ENCODE results near the gene ADAMTSL4. TPM values are rescaled to one million over a fixed set of nuclear protein-coding genes. Genes with fewer than 3 reads are reported as not detected.
A peak's percentile ranks its signal among the peaks of the same experiment; 100 is the strongest.

Gene ADAMTSL4
- total and polyA plus RNA-seq, 11 donors: 19.2 to 69.0 (median 41.1) TPM

GRCh38 chr1:150576794-150577556, 27.8 kb downstream of the ADAMTSL4 start:
- Histone ChIP-seq H3K27me3 (no peaks in the 10 kb centered on the region), H3K4me1 (peaks cover 15 to 54% (median 45%) of the 10 kb centered on the region in 12 donors), H3K9me3 (no peaks in the 10 kb centered on the region), H3K36me3 (peaks cover 6 to 69% (median 56%) of the 10 kb centered on the region in 9 donors), H3K4me3 (peak overlapping the region; percentile 80 to 99 (median 92)), H3K27ac (peak overlapping the region; percentile 99 to 100 (median 100))
- DNase-seq: no peak
- 0 to 18% (median 2%) methylated on average over 2 of the region's 2 CpGs for WGBS, 4 donors
- no peak for TF ChIP-seq CTCF (IDR thresholded peaks at IDR 0.05)
- TF ChIP-seq POLR2A (IDR thresholded peaks at IDR 0.05): no peak
- ATAC-seq: no peak
- intact Hi-C loops (cut with DNase I): loop anchor here in 7 of 10 donors (1.0 to 5.0 kb wide), 7 partner anchors 14 to 120 kb away; partner anchors contain the start of genes ENSA (in 1 of the 7) and GOLPH3L (in 1 of the 7)

- Histone ChIP-seq H3K27me3 (no peaks in the 10 kb centered on the region), H3K36me3 (peaks cover 6 to 61% (median 49%) of the 10 kb centered on the region in 9 donors), H3K27ac (peak overlapping the region; percentile 99 to 100 (median 100)), H3K9me3 (no peaks in the 10 kb centered on the region), H3K4me3 (peak overlapping the region; percentile 80 to 99 (median 92)), H3K4me1 (peaks cover 15 to 53% (median 41%) of the 10 kb centered on the region in 12 donors)
- TF ChIP-seq POLR2A (IDR thresholded peaks at IDR 0.05): no peak
- TF ChIP-seq CTCF (IDR thresholded peaks at IDR 0.05): no peak
- DNase-seq (no peak), ATAC-seq (no peak)
- intact Hi-C loops (cut with DNase I): loop anchor here (1.0 to 5.0 kb wide), 9 partner anchors 15 to 120 kb away; partner anchors contain the start of genes ENSA (in 1 of the 10) and GOLPH3L (in 1 of the 10)
- WGBS, 4 donors: 1 to 2% (median 1%) methylated on average over 11 of the region's 11 CpGs
These were observed 28.5 kb downstream of the ADAMTSL4 start for GRCh38 chr1:150577557-150578271.

- Histone ChIP-seq H3K9me3 (no peaks in the 10 kb centered on the region), H3K4me1 (peaks cover 10 to 47% (median 33%) of the 10 kb centered on the region in 12 donors), H3K27me3 (no peaks in the 10 kb centered on the region), H3K36me3 (peaks cover 4 to 54% (median 41%) of the 10 kb centered on the region in 9 donors), H3K4me3 (peak overlapping the region; percentile 80 to 99 (median 92)), H3K27ac (peak overlapping the region; percentile 99 to 100 (median 100))
- TF ChIP-seq POLR2A (IDR thresholded peaks at IDR 0.05): peak in 1 of 2 donors; percentile 45
- no peak for TF ChIP-seq CTCF (IDR thresholded peaks at IDR 0.05)
- ATAC-seq (peak; percentile 13 to 58 (median 52)), DNase-seq (peak in 4 of 5 donors; percentile 71 to 82 (median 75))
- intact Hi-C loops (cut with DNase I): loop anchor here (1.0 to 5.0 kb wide), 8 partner anchors 17 to 119 kb away; partner anchors contain the start of genes ENSA (in 1 of the 10) and GOLPH3L (in 1 of the 10)
- 0 to 1% (median 0%) methylated on average over 34 to 50 of the region's 50 CpGs for WGBS, 4 donors
These were observed 29.3 kb downstream of the ADAMTSL4 start for GRCh38 chr1:150578272-150579109.
